HCT116 (cell line): ENCODE measurements around the gene FUNDC2. TPM values are rescaled to one million over a fixed set of nuclear protein-coding genes. Genes with fewer than 3 reads are reported as not detected.

Experiments
- ATAC-seq: fragments of 200-7000 bp; cut with Tn5 transposase; 2 replicates; pipeline ENCODE4 v1.9.1; 2020; ENCODE audit warnings: mild to moderate bottlenecking, moderate library complexity
- BruUV-seq: library from RNA; stranded (reverse); fragments of 400-500 nt; replicated peaks from 2 replicates; lab custom pipeline; 2021; lab: Mats Ljungman, UMichigan
- CTCF ChIA-PET: fragments of 300-600 bp; sonication (Branson Sonifier 250); formaldehyde crosslinking; loops from one replicate; lab custom pipeline; 2021; ENCODE audit warnings: antibody characterized with exemption; lab: Charles Lee
- POLR2A ChIA-PET: fragments of 300-600, 350-600 bp; sonication (Branson Sonifier 250); formaldehyde crosslinking; loops from one replicate; lab custom pipeline; 2021; ENCODE audit warnings: antibody characterized with exemption; lab: Charles Lee
- RAD21 ChIA-PET, 2 experiments: fragments of 300-600 bp; sonication (Branson Sonifier 250); formaldehyde crosslinking; loops; one replicate each; lab custom pipeline; 2023; ENCODE audit warnings: low total read pairs in 2 of 2; ENCODE audit not compliant: uncharacterized antibody in 2 of 2, unreplicated experiment in 2 of 2, low non-redundant PET in 1 of 2; lab: Charles Lee
- DNase-seq: peaks from one replicate; pipeline ENCODE4 v3.0.0-alpha.2; 2010; ENCODE audit warnings: low read depth, low spot score
- H2AFZ ChIP-seq: fragments of 200-600 bp; shearing (Covaris generic), sonication (generic); 2 replicates; pipeline ENCODE4 v1.6.1; 2017; ENCODE audit warnings: low read depth, mixed run types, mixed read lengths, antibody characterized with exemption, low read length; ENCODE audit not compliant: poor library complexity, severe bottlenecking
- H3K27ac ChIP-seq: 2 replicates; pipeline ENCODE4 v1.5.1; 2012; ENCODE audit warnings: low read depth, low read length
- H3K27me3 ChIP-seq: fragments of 200-600 bp; sonication (generic); 2 replicates; pipeline ENCODE4 v1.6.1; 2016; ENCODE audit warnings: mixed run types, low read length, mixed read lengths; ENCODE audit not compliant: insufficient read depth
- H3K36me3 ChIP-seq, 2 experiments: fragments of 200-500 bp in 1 of 2; fragments of 200-600 bp in 1 of 2; sonication (Bioruptor generic) in 1 of 2; sonication (generic) in 1 of 2; 2 replicates each; pipeline versions ENCODE4 v1.5.1 to v1.6.1; 2014 to 2016; ENCODE audit warnings: low read length in 2 of 2, inconsistent platforms in 1 of 2, mixed read lengths in 1 of 2, mixed run types in 1 of 2; ENCODE audit not compliant: insufficient read depth in 2 of 2, control insufficient read depth in 1 of 2
- H3K4me1 ChIP-seq, 2 experiments: fragments of 200-600 bp in 1 of 2; sonication (generic) in 1 of 2; 2 replicates each; pipeline versions ENCODE4 v1.5.1 to v1.6.1; 2012 to 2017; ENCODE audit warnings: low read length in 2 of 2, inconsistent platforms in 1 of 2, mild to moderate bottlenecking in 1 of 2, mixed read lengths in 1 of 2, mixed run types in 1 of 2, moderate library complexity in 1 of 2; ENCODE audit not compliant: insufficient read depth in 2 of 2, control insufficient read depth in 1 of 2
- H3K4me2 ChIP-seq: fragments of 200-600 bp; sonication (generic); 2 replicates; pipeline ENCODE4 v1.6.1; 2017; ENCODE audit warnings: mixed run types, low read length, mixed read lengths
- H3K4me3 ChIP-seq, 2 experiments: fragments of 200-600 bp in 1 of 2; sonication (generic) in 1 of 2; replicated peaks in 1 of 2; 2 replicates each; pipeline ENCODE4 v1.5.1; 2011 to 2016; ENCODE audit warnings: low read length in 2 of 2, control low read depth in 1 of 2, low read depth in 1 of 2, mild to moderate bottlenecking in 1 of 2, mixed read lengths in 1 of 2, mixed run types in 1 of 2
- H3K79me2 ChIP-seq: fragments of 200-600 bp; sonication (generic); 2 replicates; pipeline ENCODE4 v1.6.1; 2017; ENCODE audit warnings: mild to moderate bottlenecking, mixed run types, low read length, moderate library complexity, mixed read lengths; ENCODE audit not compliant: insufficient read depth
- H3K9ac ChIP-seq: fragments of 200-600 bp; sonication (generic); 2 replicates; pipeline ENCODE4 v1.6.1; 2016; ENCODE audit warnings: low read length, mixed read lengths
- H3K9me2 ChIP-seq: fragments of 200-600 bp; sonication (generic), shearing (Covaris generic); 2 replicates; pipeline ENCODE4 v1.6.1; 2017; ENCODE audit warnings: mixed run types, mild to moderate bottlenecking, moderate library complexity; ENCODE audit not compliant: insufficient read depth
- H3K9me3 ChIP-seq, 2 experiments: fragments of 200-500 bp in 1 of 2; fragments of 200-600 bp in 1 of 2; sonication (Bioruptor generic) in 1 of 2; sonication (generic) in 1 of 2; 2 replicates each; pipeline ENCODE4 v1.6.1; 2014 to 2017; ENCODE audit warnings: low read length in 2 of 2, mixed read lengths in 2 of 2, inconsistent platforms in 1 of 2, low read depth in 1 of 2, mild to moderate bottlenecking in 1 of 2, mixed run types in 1 of 2, moderate library complexity in 1 of 2; ENCODE audit not compliant: control insufficient read depth in 1 of 2, insufficient read depth in 1 of 2
- H4K20me1 ChIP-seq: fragments of 200-600 bp; sonication (generic), shearing (Covaris generic); 2 replicates; pipeline ENCODE4 v1.6.1; 2017; ENCODE audit warnings: mixed run types, mild to moderate bottlenecking, moderate library complexity; ENCODE audit not compliant: insufficient read depth
- CEBPB ChIP-seq: IDR thresholded peaks from 2 replicates; pipeline ENCODE4 v1.6.1; 2012; ENCODE audit warnings: low read depth
- EGR1 ChIP-seq: IDR thresholded peaks from 2 replicates; pipeline ENCODE4 v1.6.1; 2012; ENCODE audit warnings: low read depth
- EZH2 ChIP-seq: fragments of 200-600 bp; sonication (generic); IDR thresholded peaks from 2 replicates; pipeline ENCODE4 v1.6.1; 2017; ENCODE audit warnings: antibody characterized with exemption, mixed run types
- FOSL1 ChIP-seq: IDR thresholded peaks from 2 replicates; pipeline ENCODE4 v1.6.1; 2012; ENCODE audit warnings: low read depth
- POLR2AphosphoS5 ChIP-seq: IDR thresholded peaks from 2 replicates; pipeline ENCODE4 v1.6.1; 2011; ENCODE audit warnings: mild to moderate bottlenecking, low read depth, low read length, moderate library complexity
- SIN3A ChIP-seq: IDR thresholded peaks from 2 replicates; pipeline ENCODE4 v1.6.1; 2012; ENCODE audit warnings: low read depth
- SRF ChIP-seq: IDR thresholded peaks from 2 replicates; pipeline ENCODE4 v1.6.1; 2012; ENCODE audit warnings: low read depth
- YY1 ChIP-seq: IDR thresholded peaks from 2 replicates; pipeline ENCODE4 v1.6.1; 2011; ENCODE audit warnings: low read length, low read depth, moderate library complexity, mild to moderate bottlenecking; ENCODE audit not compliant: insufficient replicate concordance; ENCODE audit errors: extremely low read depth
- ZFX ChIP-seq: fragments of 450-650 bp; IDR thresholded peaks from 2 replicates; pipeline ENCODE4 v1.6.1; 2017
- ZNF274 ChIP-seq: fragments of 200-500 bp; sonication (Bioruptor generic); IDR thresholded peaks from 2 replicates; pipeline ENCODE4 v1.6.1; 2014; ENCODE audit warnings: mild to moderate bottlenecking, low read depth, low read length, inconsistent platforms
- intact Hi-C: fragments of 100-400 bp; cut with micrococcal nuclease; formaldehyde crosslinking; loops from 2 replicates; pipeline ENCODE4 v1.10.0; 2022
- total RNA-seq: library from RNA; stranded (reverse); gene quantifications from one replicate; pipeline ENCODE4 v1.2.1, GENCODE V29; 2021; ENCODE audit not compliant: unreplicated experiment
- TF ChIP-seq, protein P1 (sequence below): IDR thresholded peaks from 2 replicates; pipeline ENCODE4 v1.6.1; 2011; ENCODE audit warnings: mild to moderate bottlenecking, low read length, moderate library complexity; ENCODE audit not compliant: insufficient replicate concordance; ENCODE audit errors: extremely low read depth
- TF ChIP-seq, protein P2 (sequence below): IDR thresholded peaks from 2 replicates; pipeline ENCODE4 v1.6.1; 2012
- TF ChIP-seq, protein P3 (sequence below), 3 experiments: fragments of 200-600 bp in 1 of 3; sonication (generic) in 1 of 3; IDR thresholded peaks in 2 of 3; conservative IDR thresholded peaks in 1 of 3; 2 replicates each; pipeline ENCODE4 v1.5.1; 2012 to 2017; ENCODE audit warnings: low read depth in 2 of 3, low read length in 2 of 3, antibody characterized with exemption in 1 of 3, borderline replicate concordance in 1 of 3, control low read depth in 1 of 3, mild to moderate bottlenecking in 1 of 3, mixed read lengths in 1 of 3, mixed run types in 1 of 3, moderate library complexity in 1 of 3; ENCODE audit not compliant: insufficient read depth in 1 of 3
- TF ChIP-seq, protein P4 (sequence below): IDR thresholded peaks from 2 replicates; pipeline ENCODE4 v1.6.1; 2012; ENCODE audit warnings: low read depth
- TF ChIP-seq, protein P5 (sequence below): IDR thresholded peaks from 2 replicates; pipeline ENCODE4 v1.6.1; 2012

FUNDC2 gene
- total RNA-seq, 1 experiment from 2014 or later: 32.5 TPM

DNA sequence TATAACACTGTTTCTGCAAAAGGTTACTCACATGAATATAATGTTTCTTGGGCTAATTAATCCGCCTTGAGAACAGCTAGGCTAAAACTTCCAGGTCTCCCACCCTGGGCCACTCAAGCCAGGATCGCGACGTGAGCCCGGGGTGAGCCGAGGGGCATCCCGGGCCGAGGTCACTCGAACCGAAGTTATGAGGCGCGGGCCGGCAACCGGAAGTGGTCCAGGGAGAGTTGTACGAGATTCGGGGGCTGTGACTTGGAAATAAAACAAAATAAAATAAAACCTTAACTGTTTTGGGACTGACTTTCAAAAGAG is 44.0 kb downstream of the FUNDC2 start:
- no peaks in the 10 kb centered on the region for H3K9me2 ChIP-seq
- peak overlapping the region; percentile 45 for H3K27ac ChIP-seq
- H3K9me3 ChIP-seq: no peaks in the 10 kb centered on the region
- peak overlapping the region; percentile 64 to 77 for H3K4me3 ChIP-seq
- CTCF ChIA-PET: no interaction called here
- TF ChIP-seq, protein P1, sequence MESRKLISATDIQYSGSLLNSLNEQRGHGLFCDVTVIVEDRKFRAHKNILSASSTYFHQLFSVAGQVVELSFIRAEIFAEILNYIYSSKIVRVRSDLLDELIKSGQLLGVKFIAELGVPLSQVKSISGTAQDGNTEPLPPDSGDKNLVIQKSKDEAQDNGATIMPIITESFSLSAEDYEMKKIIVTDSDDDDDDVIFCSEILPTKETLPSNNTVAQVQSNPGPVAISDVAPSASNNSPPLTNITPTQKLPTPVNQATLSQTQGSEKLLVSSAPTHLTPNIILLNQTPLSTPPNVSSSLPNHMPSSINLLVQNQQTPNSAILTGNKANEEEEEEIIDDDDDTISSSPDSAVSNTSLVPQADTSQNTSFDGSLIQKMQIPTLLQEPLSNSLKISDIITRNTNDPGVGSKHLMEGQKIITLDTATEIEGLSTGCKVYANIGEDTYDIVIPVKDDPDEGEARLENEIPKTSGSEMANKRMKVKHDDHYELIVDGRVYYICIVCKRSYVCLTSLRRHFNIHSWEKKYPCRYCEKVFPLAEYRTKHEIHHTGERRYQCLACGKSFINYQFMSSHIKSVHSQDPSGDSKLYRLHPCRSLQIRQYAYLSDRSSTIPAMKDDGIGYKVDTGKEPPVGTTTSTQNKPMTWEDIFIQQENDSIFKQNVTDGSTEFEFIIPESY: no peak
- no peak for TF ChIP-seq CEBPB
- TF ChIP-seq ZNF274: no peak
- TF ChIP-seq, protein P2, sequence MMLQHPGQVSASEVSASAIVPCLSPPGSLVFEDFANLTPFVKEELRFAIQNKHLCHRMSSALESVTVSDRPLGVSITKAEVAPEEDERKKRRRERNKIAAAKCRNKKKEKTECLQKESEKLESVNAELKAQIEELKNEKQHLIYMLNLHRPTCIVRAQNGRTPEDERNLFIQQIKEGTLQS: no peak
- no peak for TF ChIP-seq FOSL1
- TF ChIP-seq ZFX: no peak
- TF ChIP-seq, protein P3, sequence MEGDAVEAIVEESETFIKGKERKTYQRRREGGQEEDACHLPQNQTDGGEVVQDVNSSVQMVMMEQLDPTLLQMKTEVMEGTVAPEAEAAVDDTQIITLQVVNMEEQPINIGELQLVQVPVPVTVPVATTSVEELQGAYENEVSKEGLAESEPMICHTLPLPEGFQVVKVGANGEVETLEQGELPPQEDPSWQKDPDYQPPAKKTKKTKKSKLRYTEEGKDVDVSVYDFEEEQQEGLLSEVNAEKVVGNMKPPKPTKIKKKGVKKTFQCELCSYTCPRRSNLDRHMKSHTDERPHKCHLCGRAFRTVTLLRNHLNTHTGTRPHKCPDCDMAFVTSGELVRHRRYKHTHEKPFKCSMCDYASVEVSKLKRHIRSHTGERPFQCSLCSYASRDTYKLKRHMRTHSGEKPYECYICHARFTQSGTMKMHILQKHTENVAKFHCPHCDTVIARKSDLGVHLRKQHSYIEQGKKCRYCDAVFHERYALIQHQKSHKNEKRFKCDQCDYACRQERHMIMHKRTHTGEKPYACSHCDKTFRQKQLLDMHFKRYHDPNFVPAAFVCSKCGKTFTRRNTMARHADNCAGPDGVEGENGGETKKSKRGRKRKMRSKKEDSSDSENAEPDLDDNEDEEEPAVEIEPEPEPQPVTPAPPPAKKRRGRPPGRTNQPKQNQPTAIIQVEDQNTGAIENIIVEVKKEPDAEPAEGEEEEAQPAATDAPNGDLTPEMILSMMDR (IDR thresholded peaks at IDR 0.05 in 2 of 3, conservative IDR thresholded peaks at IDR 0.05 in 1 of 3; ENCODE audit: borderline replicate concordance in 1 of 3, insufficient read depth in 1 of 3, low read depth in 2 of 3, low read length in 2 of 3): no peak
- TF ChIP-seq SRF: no peak
- TF ChIP-seq, protein P4, sequence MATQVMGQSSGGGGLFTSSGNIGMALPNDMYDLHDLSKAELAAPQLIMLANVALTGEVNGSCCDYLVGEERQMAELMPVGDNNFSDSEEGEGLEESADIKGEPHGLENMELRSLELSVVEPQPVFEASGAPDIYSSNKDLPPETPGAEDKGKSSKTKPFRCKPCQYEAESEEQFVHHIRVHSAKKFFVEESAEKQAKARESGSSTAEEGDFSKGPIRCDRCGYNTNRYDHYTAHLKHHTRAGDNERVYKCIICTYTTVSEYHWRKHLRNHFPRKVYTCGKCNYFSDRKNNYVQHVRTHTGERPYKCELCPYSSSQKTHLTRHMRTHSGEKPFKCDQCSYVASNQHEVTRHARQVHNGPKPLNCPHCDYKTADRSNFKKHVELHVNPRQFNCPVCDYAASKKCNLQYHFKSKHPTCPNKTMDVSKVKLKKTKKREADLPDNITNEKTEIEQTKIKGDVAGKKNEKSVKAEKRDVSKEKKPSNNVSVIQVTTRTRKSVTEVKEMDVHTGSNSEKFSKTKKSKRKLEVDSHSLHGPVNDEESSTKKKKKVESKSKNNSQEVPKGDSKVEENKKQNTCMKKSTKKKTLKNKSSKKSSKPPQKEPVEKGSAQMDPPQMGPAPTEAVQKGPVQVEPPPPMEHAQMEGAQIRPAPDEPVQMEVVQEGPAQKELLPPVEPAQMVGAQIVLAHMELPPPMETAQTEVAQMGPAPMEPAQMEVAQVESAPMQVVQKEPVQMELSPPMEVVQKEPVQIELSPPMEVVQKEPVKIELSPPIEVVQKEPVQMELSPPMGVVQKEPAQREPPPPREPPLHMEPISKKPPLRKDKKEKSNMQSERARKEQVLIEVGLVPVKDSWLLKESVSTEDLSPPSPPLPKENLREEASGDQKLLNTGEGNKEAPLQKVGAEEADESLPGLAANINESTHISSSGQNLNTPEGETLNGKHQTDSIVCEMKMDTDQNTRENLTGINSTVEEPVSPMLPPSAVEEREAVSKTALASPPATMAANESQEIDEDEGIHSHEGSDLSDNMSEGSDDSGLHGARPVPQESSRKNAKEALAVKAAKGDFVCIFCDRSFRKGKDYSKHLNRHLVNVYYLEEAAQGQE: no peak
- no peak for TF ChIP-seq POLR2AphosphoS5
- no peak for TF ChIP-seq EZH2
- no peak for TF ChIP-seq EGR1
- no peak for TF ChIP-seq SIN3A
- no peak for TF ChIP-seq YY1
- TF ChIP-seq, protein P5, sequence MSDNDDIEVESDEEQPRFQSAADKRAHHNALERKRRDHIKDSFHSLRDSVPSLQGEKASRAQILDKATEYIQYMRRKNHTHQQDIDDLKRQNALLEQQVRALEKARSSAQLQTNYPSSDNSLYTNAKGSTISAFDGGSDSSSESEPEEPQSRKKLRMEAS: no peak
- H4K20me1 ChIP-seq: no peaks in the 10 kb centered on the region
- intact Hi-C loops: loop anchor here (2.0 kb wide), 1 partner anchor 44 kb away; the partner anchor contains the start of gene FUNDC2
- peaks cover 44% of the 10 kb centered on the region for H3K79me2 ChIP-seq
- H3K36me3 ChIP-seq: peaks cover 0 to 3% of the 10 kb centered on the region in 2 experiments; a peak in 1 of 4 replicates
- H3K9ac ChIP-seq: peak overlapping the region; percentile 86
- peaks cover 15 to 30% of the 10 kb centered on the region in 2 experiments for H3K4me1 ChIP-seq
- H3K27me3 ChIP-seq: no peaks in the 10 kb centered on the region
- H3K4me2 ChIP-seq: peak overlapping the region; percentile 81
- BruUV-seq: TSS peak; percentile 55
- ATAC-seq (peak; percentile 10), DNase-seq (no peak)
- POLR2A ChIA-PET: no interaction called here
- RAD21 ChIA-PET: no interaction called here
- H2AFZ ChIP-seq: no peak overlapping the region
